Measurements from ENCODE around the gene MSLN.

Gene MSLN

DNA sequence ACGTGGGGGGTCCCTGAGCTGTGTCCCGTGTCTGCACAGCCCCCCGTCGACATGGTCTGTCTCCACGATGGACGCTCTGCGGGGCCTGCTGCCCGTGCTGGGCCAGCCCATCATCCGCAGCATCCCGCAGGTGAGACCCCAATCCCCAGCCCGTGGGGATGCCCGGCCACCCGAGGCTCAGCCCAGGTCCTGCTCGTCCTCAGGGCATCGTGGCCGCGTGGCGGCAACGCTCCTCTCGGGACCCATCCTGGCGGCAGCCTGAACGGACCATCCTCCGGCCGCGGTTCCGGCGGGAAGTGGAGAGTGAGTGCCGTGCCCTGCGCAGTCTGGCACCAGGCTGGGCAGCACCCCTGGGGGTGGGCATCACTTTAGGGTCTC is 4.9 kb downstream of the MSLN start:
- Histone ChIP-seq H3K36me3 (ENCODE audit: insufficient read depth, low read length) (no peaks in the 10 kb centered on the region), H3K9me3 (ENCODE audit: low read depth, low read length) (no peaks in the 10 kb centered on the region), H3K27ac (no peak overlapping the region), H3K9ac (ENCODE audit: insufficient read length) (no peak overlapping the region), H3K4me3 (no peak overlapping the region)
- no peak for TF ChIP-seq EZH2 (IDR thresholded peaks at IDR 0.05)
- TF ChIP-seq FOXP2 (optimal IDR thresholded peaks at IDR 0.05; ENCODE audit: control extremely low read depth, extremely low read length, insufficient read depth), result no peak
- TF ChIP-seq POLR2AphosphoS5 (IDR thresholded peaks at IDR 0.05; ENCODE audit: borderline replicate concordance, low read depth, low read length), result no peak
- DNase-seq (ENCODE audit: low read depth, low spot score), result no peak

DNA sequence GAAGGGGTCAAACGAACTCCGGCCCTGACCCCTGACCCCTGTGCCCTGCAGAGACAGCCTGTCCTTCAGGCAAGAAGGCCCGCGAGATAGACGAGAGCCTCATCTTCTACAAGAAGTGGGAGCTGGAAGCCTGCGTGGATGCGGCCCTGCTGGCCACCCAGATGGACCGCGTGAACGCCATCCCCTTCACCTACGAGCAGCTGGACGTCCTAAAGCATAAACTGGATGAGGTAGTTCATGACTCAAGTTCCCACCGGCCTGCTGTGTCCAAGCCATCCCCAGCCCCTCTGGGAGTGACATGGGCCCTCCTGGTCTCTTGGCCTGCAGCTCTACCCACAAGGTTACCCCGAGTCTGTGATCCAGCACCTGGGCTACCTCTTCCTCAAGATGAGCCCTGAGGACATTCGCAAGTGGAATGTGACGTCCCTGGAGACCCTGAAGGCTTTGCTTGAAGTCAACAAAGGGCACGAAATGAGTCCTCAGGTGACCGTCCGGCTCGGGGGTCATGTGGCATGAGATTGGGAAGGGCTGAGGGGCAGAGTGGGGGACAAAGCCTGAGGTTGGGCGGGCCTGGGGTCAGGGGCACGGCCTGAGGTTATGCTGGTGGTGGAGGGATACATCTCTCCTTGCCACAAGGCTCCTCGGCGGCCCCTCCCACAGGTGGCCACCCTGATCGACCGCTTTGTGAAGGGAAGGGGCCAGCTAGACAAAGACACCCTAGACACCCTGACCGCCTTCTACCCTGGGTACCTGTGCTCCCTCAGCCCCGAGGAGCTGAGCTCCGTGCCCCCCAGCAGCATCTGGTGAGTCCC is 5.7 kb downstream of the MSLN start:
- Histone ChIP-seq H3K9ac (ENCODE audit: insufficient read length) (no peak overlapping the region), H3K27ac (no peak overlapping the region), H3K9me3 (ENCODE audit: low read depth, low read length) (no peaks in the 10 kb centered on the region), H3K4me3 (no peak overlapping the region), H3K36me3 (ENCODE audit: insufficient read depth, low read length) (no peaks in the 10 kb centered on the region)
- DNase-seq (ENCODE audit: low read depth, low spot score), result no peak
- TF ChIP-seq FOXP2 (optimal IDR thresholded peaks at IDR 0.05; ENCODE audit: control extremely low read depth, extremely low read length, insufficient read depth), result no peak

DNA sequence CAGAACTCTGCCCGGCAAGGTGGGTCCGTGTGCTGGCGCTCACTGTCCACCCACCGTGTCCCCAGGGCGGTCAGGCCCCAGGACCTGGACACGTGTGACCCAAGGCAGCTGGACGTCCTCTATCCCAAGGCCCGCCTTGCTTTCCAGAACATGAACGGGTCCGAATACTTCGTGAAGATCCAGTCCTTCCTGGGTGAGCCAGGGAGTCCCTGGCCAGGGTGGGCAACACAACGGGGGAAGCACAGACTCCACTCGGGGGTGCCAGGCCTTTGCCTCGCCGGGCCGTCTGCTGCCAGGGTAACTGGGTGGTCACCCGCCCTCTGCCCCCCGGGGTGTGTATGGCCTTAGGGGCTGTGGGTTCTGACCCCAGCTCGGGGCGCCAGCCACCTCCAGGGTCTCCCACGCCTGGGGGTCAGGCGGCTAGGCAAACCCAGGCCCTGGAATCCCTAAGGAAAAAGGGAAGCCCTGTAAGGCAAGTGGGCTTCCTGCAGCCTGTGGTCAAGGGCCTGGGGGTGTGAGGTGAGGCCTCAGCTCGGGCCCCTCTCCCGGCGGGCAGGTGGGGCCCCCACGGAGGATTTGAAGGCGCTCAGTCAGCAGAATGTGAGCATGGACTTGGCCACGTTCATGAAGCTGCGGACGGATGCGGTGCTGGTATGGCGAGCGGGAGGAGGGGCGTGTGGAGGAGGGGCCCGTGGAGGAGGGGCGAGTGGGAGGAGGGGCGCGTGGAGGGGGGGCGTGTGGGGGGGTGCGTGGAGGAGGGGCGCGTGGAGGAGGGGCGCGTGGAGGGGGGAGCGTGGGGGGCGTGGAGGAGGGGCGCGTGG is 6.5 kb downstream of the MSLN start:
- H3K4me3 ChIP-seq, result no peak overlapping the region
- no peak for DNase-seq (ENCODE audit: low read depth, low spot score)
- no peak overlapping the region for H3K27ac ChIP-seq
- H3K9ac ChIP-seq (ENCODE audit: insufficient read length), result no peak overlapping the region
- H3K9me3 ChIP-seq (ENCODE audit: low read depth, low read length), result no peaks in the 10 kb centered on the region
- no peak for TF ChIP-seq POLR2AphosphoS5 (IDR thresholded peaks at IDR 0.05; ENCODE audit: borderline replicate concordance, low read depth, low read length)
- no peak for TF ChIP-seq EZH2 (IDR thresholded peaks at IDR 0.05)
- no peak for TF ChIP-seq FOXP2 (optimal IDR thresholded peaks at IDR 0.05; ENCODE audit: control extremely low read depth, extremely low read length, insufficient read depth)
- no peaks in the 10 kb centered on the region for H3K36me3 ChIP-seq (ENCODE audit: insufficient read depth, low read length)

DNA sequence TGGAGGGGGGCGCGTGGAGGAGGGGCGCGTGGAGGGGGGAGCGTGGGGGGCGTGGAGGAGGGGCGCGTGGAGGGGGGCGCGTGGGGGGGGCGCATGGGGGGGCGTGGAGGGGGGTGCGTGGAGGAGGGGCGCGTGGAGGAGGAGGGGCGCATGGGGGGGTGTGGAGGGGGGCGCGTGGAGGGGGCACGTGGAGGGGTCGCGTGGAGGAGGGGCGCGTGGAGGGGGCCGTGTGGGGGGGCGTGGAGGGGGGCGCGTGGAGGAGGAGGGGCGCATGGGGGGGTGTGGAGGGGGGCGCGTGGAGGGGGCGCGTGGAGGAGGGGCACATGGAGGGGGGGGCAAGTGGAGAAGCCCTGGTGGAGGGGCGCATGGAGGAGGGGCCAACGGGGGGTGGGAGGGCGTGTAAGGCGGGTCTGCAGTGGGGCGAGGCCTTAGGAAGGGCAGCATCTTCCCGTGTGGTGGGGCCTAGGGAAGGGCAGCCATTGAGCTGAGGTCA is 7.3 kb downstream of the MSLN start:
- H3K36me3 ChIP-seq (ENCODE audit: insufficient read depth, low read length), result no peaks in the 10 kb centered on the region
- TF ChIP-seq EZH2 (IDR thresholded peaks at IDR 0.05), result no peak
- TF ChIP-seq POLR2AphosphoS5 (IDR thresholded peaks at IDR 0.05; ENCODE audit: borderline replicate concordance, low read depth, low read length), result no peak
- TF ChIP-seq FOXP2 (optimal IDR thresholded peaks at IDR 0.05; ENCODE audit: control extremely low read depth, extremely low read length, insufficient read depth), result no peak
- H3K9me3 ChIP-seq (ENCODE audit: low read depth, low read length), result no peaks in the 10 kb centered on the region
- DNase-seq (ENCODE audit: low read depth, low spot score), result no peak
- H3K4me3 ChIP-seq, result no peak overlapping the region
- H3K27ac ChIP-seq, result no peak overlapping the region
- H3K9ac ChIP-seq (ENCODE audit: insufficient read length), result no peak overlapping the region

DNA sequence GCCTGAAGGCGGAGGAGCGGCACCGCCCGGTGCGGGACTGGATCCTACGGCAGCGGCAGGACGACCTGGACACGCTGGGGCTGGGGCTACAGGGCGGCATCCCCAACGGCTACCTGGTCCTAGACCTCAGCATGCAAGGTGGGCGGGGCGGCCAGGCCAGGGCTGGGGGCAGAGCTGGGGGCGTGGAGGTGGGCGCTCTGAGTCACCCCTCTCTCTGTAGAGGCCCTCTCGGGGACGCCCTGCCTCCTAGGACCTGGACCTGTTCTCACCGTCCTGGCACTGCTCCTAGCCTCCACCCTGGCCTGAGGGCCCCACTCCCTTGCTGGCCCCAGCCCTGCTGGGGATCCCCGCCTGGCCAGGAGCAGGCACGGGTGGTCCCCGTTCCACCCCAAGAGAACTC is 7.9 kb downstream of the MSLN start:
- TF ChIP-seq FOXP2 (optimal IDR thresholded peaks at IDR 0.05; ENCODE audit: control extremely low read depth, extremely low read length, insufficient read depth) (no peak), POLR2AphosphoS5 (IDR thresholded peaks at IDR 0.05; ENCODE audit: borderline replicate concordance, low read depth, low read length) (no peak), EZH2 (IDR thresholded peaks at IDR 0.05) (no peak)
- DNase-seq (ENCODE audit: low read depth, low spot score), result no peak
- Histone ChIP-seq H3K9ac (ENCODE audit: insufficient read length) (no peak overlapping the region), H3K36me3 (ENCODE audit: insufficient read depth, low read length) (no peaks in the 10 kb centered on the region), H3K9me3 (ENCODE audit: low read depth, low read length) (no peaks in the 10 kb centered on the region), H3K4me3 (no peak overlapping the region), H3K27ac (no peak overlapping the region)

DNA sequence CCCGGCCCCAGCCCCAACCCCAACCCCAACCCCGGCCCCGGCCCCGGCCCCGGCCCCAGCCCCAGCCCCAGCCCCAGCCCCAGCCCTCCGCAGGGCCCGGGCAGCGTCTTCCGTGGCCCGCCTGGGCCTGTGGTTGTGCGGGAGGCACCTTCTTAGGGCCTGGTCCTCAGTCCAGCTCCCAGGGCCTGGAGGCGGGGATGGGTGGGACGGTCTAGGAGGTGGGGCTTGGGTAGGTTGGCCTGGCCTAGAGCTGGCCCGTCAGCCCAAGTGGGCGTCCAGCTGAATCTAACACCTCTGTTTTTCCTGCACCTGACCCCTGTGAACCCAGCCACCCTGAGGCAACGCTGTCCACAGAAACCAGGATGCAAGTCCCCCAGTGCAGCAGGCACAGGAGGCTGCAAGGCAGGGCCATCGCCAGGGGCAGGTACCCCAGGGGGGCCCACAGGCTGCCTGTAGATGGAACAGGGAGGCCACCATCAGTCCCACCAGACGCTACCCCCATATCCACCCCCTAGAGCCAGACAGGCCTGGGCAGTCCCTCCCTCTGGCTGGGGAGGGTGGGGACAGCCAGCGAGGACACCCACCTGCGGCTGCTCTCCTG is 8.8 kb downstream of the MSLN start:
- Histone ChIP-seq H3K27ac (no peak overlapping the region), H3K9ac (ENCODE audit: insufficient read length) (no peak overlapping the region), H3K36me3 (ENCODE audit: insufficient read depth, low read length) (no peaks in the 10 kb centered on the region), H3K4me3 (no peak overlapping the region), H3K9me3 (ENCODE audit: low read depth, low read length) (no peaks in the 10 kb centered on the region)
- DNase-seq (ENCODE audit: low read depth, low spot score), result no peak
- TF ChIP-seq POLR2AphosphoS5 (IDR thresholded peaks at IDR 0.05; ENCODE audit: borderline replicate concordance, low read depth, low read length), result no peak
- no peak for TF ChIP-seq FOXP2 (optimal IDR thresholded peaks at IDR 0.05; ENCODE audit: control extremely low read depth, extremely low read length, insufficient read depth)
- no peak for TF ChIP-seq EZH2 (IDR thresholded peaks at IDR 0.05)

DNA sequence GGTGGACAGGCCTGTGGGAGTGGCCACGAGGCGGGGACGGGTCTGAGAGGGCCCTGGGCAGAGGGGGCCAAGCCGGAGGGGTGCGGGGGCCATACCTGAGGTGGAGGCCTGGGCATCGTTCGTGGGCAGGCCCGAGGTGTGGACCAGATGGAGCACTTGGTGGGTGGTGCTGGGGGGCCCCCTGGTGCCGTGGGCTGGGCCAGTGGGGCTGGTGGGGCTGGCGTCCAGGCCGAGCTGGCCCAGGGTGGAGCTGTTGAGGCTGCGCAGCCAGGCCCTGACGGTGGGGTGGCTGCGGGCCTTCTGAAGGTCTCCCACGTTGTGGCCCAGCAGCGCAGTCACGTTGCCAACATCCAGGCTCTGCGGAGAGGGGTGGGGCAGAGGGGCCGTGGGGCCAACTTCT is 9.4 kb downstream of the MSLN start:
- DNase-seq (ENCODE audit: low read depth, low spot score), result no peak
- Histone ChIP-seq H3K9me3 (ENCODE audit: low read depth, low read length) (no peaks in the 10 kb centered on the region), H3K36me3 (ENCODE audit: insufficient read depth, low read length) (no peaks in the 10 kb centered on the region), H3K27ac (no peak overlapping the region), H3K9ac (ENCODE audit: insufficient read length) (no peak overlapping the region), H3K4me3 (no peak overlapping the region)
- TF ChIP-seq FOXP2 (optimal IDR thresholded peaks at IDR 0.05; ENCODE audit: control extremely low read depth, extremely low read length, insufficient read depth), result no peak
- no peak for TF ChIP-seq EZH2 (IDR thresholded peaks at IDR 0.05)
- TF ChIP-seq POLR2AphosphoS5 (IDR thresholded peaks at IDR 0.05; ENCODE audit: borderline replicate concordance, low read depth, low read length), result no peak

DNA sequence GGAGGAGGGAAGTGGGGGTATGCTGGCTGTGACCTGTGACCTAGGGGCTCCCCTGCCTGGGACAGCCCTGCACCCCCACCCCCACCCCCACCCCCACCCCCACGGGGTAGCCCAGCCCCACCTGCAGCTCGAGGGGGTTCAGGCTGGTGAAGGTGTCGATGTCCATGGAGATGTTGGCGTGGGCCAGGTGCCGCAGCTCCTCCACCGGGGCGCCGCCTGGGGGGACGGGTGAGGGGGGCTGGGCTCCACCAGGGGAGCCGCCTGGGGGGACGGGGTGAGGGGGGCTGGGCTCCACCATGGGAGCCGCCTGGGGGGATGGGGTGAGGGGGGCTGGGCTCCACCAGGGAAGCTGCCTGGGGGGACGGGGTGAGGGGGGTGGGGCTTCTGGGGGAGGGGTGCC is 9.9 kb downstream of the MSLN start:
- no peaks in the 10 kb centered on the region for H3K9me3 ChIP-seq (ENCODE audit: low read depth, low read length)
- H3K36me3 ChIP-seq (ENCODE audit: insufficient read depth, low read length), result no peaks in the 10 kb centered on the region
- H3K27ac ChIP-seq, result no peak overlapping the region
- TF ChIP-seq POLR2AphosphoS5 (IDR thresholded peaks at IDR 0.05; ENCODE audit: borderline replicate concordance, low read depth, low read length) (no peak), EZH2 (IDR thresholded peaks at IDR 0.05) (no peak), FOXP2 (optimal IDR thresholded peaks at IDR 0.05; ENCODE audit: control extremely low read depth, extremely low read length, insufficient read depth) (no peak)
- no peak overlapping the region for H3K9ac ChIP-seq (ENCODE audit: insufficient read length)
- DNase-seq (ENCODE audit: low read depth, low spot score), result no peak
- H3K4me3 ChIP-seq, result no peak overlapping the region
